ENCODE measurements around the gene OR4A5.
"Not testable (repeated sequence)": the region's sequence is repeated elsewhere in the genome, so short reads cannot be mapped to it uniquely, and the experiment has no call there.

Gene OR4A5

GRCh38 chr11:54706532-54706931 lies at the start of gene OR4A5:
TSS of gene OR4A5 (plus strand) at chr11:54706832. CDS start at chr11:54706885, 53 bp downstream.
- not testable (repeated sequence) for H3K27ac ChIP-seq; H3K27me3 ChIP-seq; H3K4me3 ChIP-seq (ENCODE audit: low read depth in 1 of 2, low read length in 1 of 2); H3K4me1 ChIP-seq (ENCODE audit: control insufficient read depth in 1 of 2, insufficient read depth in 1 of 2, low read depth in 1 of 2, low read length in 1 of 2); H3K36me3 ChIP-seq; H3K9me3 ChIP-seq

DNA sequence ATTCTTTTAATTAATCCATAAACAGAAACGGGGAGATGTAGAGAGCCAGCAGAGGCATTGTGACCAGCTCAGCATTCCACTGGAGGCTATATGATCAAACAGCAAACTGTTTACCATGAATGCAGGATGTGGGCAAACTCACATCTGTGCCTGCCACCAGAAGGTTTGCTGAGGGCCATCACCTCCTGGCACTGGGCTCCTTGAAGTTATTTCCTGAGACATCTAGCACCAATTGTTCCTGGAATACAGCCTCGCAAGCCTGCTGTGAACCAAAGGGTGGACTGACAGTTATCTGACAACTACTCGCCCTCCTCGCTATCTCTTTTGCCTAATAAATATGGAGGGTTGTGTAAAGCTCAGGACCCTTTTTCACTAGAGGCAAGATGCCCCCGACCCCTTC lies 13.5 kb downstream of the OR4A5 start:
- H3K4me3 ChIP-seq (ENCODE audit: low read depth in 1 of 2, low read length in 1 of 2); H3K4me1 ChIP-seq (ENCODE audit: control insufficient read depth in 1 of 2, insufficient read depth in 1 of 2, low read depth in 1 of 2, low read length in 1 of 2); H3K9me3 ChIP-seq; H3K27me3 ChIP-seq; H3K27ac ChIP-seq; H3K36me3 ChIP-seq: not testable (repeated sequence)

Data from neutrophil (primary cell).